ENCODE measurements around the gene EPHA2. TPM values are rescaled to one million over a fixed set of nuclear protein-coding genes. Genes with fewer than 3 reads are reported as not detected.

EPHA2 gene
- total RNA-seq, 1 experiment from 2014 or later, result 263 TPM

DNA sequence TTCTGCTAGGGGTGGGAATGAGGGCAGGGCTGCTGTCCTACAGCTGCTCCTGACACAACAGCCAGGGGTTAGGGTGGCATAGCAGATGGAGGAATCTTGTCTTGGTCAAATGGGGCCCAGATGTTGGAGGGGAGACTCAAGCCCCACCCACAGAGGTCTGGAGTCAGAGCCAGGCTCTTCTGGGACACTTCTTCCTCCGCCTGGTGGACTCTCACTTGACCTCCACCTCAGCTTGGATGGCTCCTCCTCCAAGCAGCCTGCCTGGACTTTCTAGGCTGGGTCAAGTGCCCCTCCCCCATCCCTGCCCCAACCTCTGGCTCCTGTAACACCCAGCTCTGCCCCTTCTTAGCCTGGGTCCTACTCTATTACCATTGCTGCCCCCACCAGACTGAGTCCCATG lies 35.5 kb downstream of the EPHA2 start:
- DNase-seq (ENCODE audit: low read depth, low spot score), result no peak
- H3K9me3 ChIP-seq (ENCODE audit: control insufficient read depth, insufficient read depth, low read depth, low read length), result no peaks in the 10 kb centered on the region
- peaks cover 64% of the 10 kb centered on the region for H3K4me1 ChIP-seq (ENCODE audit: control insufficient read depth, insufficient read depth, low read length)
- BruUV-seq (replicated peaks), result no TSS peak
- H3K27ac ChIP-seq (ENCODE audit: low read length), result peak overlapping the region; percentile 83
- ATAC-seq, result peak; percentile 26
- ChIA-PET CTCF (interaction anchor here (1.0 to 2.7 kb wide), 3 partner anchors 38 to 41 kb away, joined by 3 to 11 read pairs (median 4); no protein-coding TSS in a partner anchor), POLR2A (interaction anchor here (0.7 kb wide), 1 partner anchor 40 kb away, joined by 6 read pairs; no protein-coding TSS in a partner anchor)
- H3K4me3 ChIP-seq (ENCODE audit: low read depth in 2 of 2, low read length in 2 of 2), result no peak overlapping the region
- intact Hi-C loops (cut with micrococcal nuclease; ENCODE audit: unreplicated experiment) (loop anchor here (10.0 kb wide), 1 partner anchor 64 kb away; no protein-coding TSS in a partner anchor), in situ Hi-C loops (cut with HindIII; ENCODE audit: low pct_unique_long_range_greater_than_20kb, low sequenced_read_pairs) (no loop called here)
- TF ChIP-seq POLR2AphosphoS5 (IDR thresholded peaks at IDR 0.05; ENCODE audit: low read depth, low read length), result no peak
- no peak for TF ChIP-seq REST (IDR thresholded peaks at IDR 0.05; ENCODE audit: insufficient read depth in 1 of 2, low read depth in 2 of 2, low read length in 1 of 2)
- no peak for TF ChIP-seq CTCF (IDR thresholded peaks at IDR 0.05)
- no peak for TF ChIP-seq SIN3A (IDR thresholded peaks at IDR 0.05; ENCODE audit: borderline replicate concordance, insufficient read depth, low read depth, low read length)
- no peak for TF ChIP-seq TCF7L2 (IDR thresholded peaks at IDR 0.05; ENCODE audit: low read depth, low read length)
- H3K36me3 ChIP-seq (ENCODE audit: control insufficient read depth, insufficient read depth, low read length), result peaks cover 4% of the 10 kb centered on the region; the same call in 1 of the 2 replicates
- H3K27me3 ChIP-seq (ENCODE audit: control insufficient read depth, insufficient read depth, low read length), result no peaks in the 10 kb centered on the region

DNA sequence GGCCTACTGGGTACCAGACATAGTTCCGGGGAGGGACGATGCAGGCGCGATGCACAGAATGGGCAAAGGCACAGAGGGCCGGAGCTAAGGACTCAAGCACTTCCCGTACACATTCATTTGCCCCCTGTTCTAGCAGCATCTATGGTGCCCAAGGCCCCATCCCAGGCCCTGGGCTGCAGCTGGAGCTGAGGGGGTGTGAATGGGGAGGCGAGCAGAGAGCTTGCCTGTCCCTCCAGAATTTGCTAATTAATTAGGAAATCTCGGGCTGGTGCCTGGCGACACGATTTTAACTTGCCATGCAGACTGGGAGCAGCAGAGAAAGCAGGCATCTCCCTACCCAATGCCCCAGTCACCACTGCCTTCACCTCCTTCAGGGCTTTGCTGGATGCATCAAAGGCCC lies 35.9 kb downstream of the EPHA2 start:
- Histone ChIP-seq H3K9me3 (ENCODE audit: control insufficient read depth, insufficient read depth, low read depth, low read length) (no peaks in the 10 kb centered on the region), H3K4me1 (ENCODE audit: control insufficient read depth, insufficient read depth, low read length) (peaks cover 62% of the 10 kb centered on the region), H3K36me3 (ENCODE audit: control insufficient read depth, insufficient read depth, low read length) (peaks cover 4% of the 10 kb centered on the region; the same call in 1 of the 2 replicates), H3K27me3 (ENCODE audit: control insufficient read depth, insufficient read depth, low read length) (no peaks in the 10 kb centered on the region), H3K27ac (ENCODE audit: low read length) (peak overlapping the region; percentile 62; the same call in 1 of the 2 replicates), H3K4me3 (ENCODE audit: low read depth in 2 of 2, low read length in 2 of 2) (no peak overlapping the region)
- in situ Hi-C loops (cut with HindIII; ENCODE audit: low pct_unique_long_range_greater_than_20kb, low sequenced_read_pairs), result no loop called here
- TF ChIP-seq POLR2AphosphoS5 (IDR thresholded peaks at IDR 0.05; ENCODE audit: low read depth, low read length), result no peak
- TF ChIP-seq CTCF (IDR thresholded peaks at IDR 0.05), result no peak
- TF ChIP-seq REST (IDR thresholded peaks at IDR 0.05; ENCODE audit: insufficient read depth in 1 of 2, low read depth in 2 of 2, low read length in 1 of 2), result no peak
- no peak for TF ChIP-seq SIN3A (IDR thresholded peaks at IDR 0.05; ENCODE audit: borderline replicate concordance, insufficient read depth, low read depth, low read length)
- TF ChIP-seq TCF7L2 (IDR thresholded peaks at IDR 0.05; ENCODE audit: low read depth, low read length), result no peak
- intact Hi-C loops (cut with micrococcal nuclease; ENCODE audit: unreplicated experiment), result loop anchor here (10.0 kb wide), 1 partner anchor 65 kb away; no protein-coding TSS in a partner anchor
- CTCF ChIA-PET, result interaction anchor here (1.0 to 1.4 kb wide), 2 partner anchors 38 to 41 kb away, joined by 3 to 4 read pairs; no protein-coding TSS in a partner anchor
- no TSS peak for BruUV-seq (replicated peaks)
- DNase-seq (ENCODE audit: low read depth, low spot score) (no peak), ATAC-seq (no peak; the same call in 1 of the 2 replicates)
- POLR2A ChIA-PET, result no interaction called here
